GM18498 (cell line): ENCODE results near the gene APBB1IP.
"Not testable (repeated sequence)": the region's sequence is repeated elsewhere in the genome, so short reads cannot be mapped to it uniquely, and the experiment has no call there.

Experiments
- ATAC-seq: cut with Tn5 transposase; IDR thresholded peaks from one replicate; pipeline ENCODE4 v1.9.1; 2021; ENCODE audit warnings: mild to moderate bottlenecking, moderate library complexity; ENCODE audit not compliant: unreplicated experiment

APBB1IP gene

GRCh38 chr10:26437637-26438461, at the start of gene APBB1IP:
TSS of gene APBB1IP (plus strand) at chr10:26438341. CDS start at chr10:26492327, 53,986 bp downstream.
- peak; percentile 69 for ATAC-seq

GRCh38 chr10:26389533-26389932, 48.6 kb upstream of the APBB1IP start:
- no peak for ATAC-seq

GRCh38 chr10:26391701-26392695, 46.1 kb upstream of the APBB1IP start:
- peak; percentile 52 for ATAC-seq

GRCh38 chr10:26398353-26398752, 39.8 kb upstream of the APBB1IP start:
- ATAC-seq = not testable (repeated sequence)

GRCh38 chr10:26407406-26407969, 30.7 kb upstream of the APBB1IP start:
- ATAC-seq = no peak

- peak; percentile 59 for ATAC-seq
Observed at GRCh38 chr10:26408858-26409494, 29.2 kb upstream of the APBB1IP start.

GRCh38 chr10:26410356-26410755, 27.8 kb upstream of the APBB1IP start:
- no peak for ATAC-seq

- no peak for ATAC-seq
Observed at GRCh38 chr10:26412932-26413331, 25.2 kb upstream of the APBB1IP start.

GRCh38 chr10:26413375-26413774, 24.8 kb upstream of the APBB1IP start:
- no peak for ATAC-seq

GRCh38 chr10:26417136-26417535, 21.0 kb upstream of the APBB1IP start:
- ATAC-seq = no peak

GRCh38 chr10:26422977-26423376, 15.2 kb upstream of the APBB1IP start:
- no peak for ATAC-seq

GRCh38 chr10:26423722-26424121, 14.4 kb upstream of the APBB1IP start:
- ATAC-seq = no peak

GRCh38 chr10:26430641-26431163, 7.4 kb upstream of the APBB1IP start:
- ATAC-seq = peak; percentile 92

- ATAC-seq = no peak
Observed at GRCh38 chr10:26432938-26433337, 5.2 kb upstream of the APBB1IP start.

GRCh38 chr10:26435852-26436251, 2.3 kb upstream of the APBB1IP start:
- ATAC-seq = no peak

GRCh38 chr10:26436848-26437247, 1.3 kb upstream of the APBB1IP start:
- no peak for ATAC-seq

- ATAC-seq = peak; percentile 73
Observed at GRCh38 chr10:26438534-26439341, 597 bp downstream of the APBB1IP start.

GRCh38 chr10:26439406-26440087, 1.4 kb downstream of the APBB1IP start:
- no peak for ATAC-seq

- ATAC-seq = no peak
Observed at GRCh38 chr10:26440088-26440470, 1.9 kb downstream of the APBB1IP start.
